ENCODE measurements around the gene KCNK2. TPM values are rescaled to one million over a fixed set of nuclear protein-coding genes. Genes with fewer than 3 reads are reported as not detected.

Gene KCNK2
- total RNA-seq, 2 experiments from 2014 or later: not detected

GRCh38 chr1:215079456-215079855 is 3.1 kb upstream of the KCNK2 start:
- H3K4me3 Mint-ChIP-seq: no peak overlapping the region
- H3K27ac Mint-ChIP-seq: no peak overlapping the region
- no peaks in the 10 kb centered on the region for H3K36me3 Mint-ChIP-seq
- no peak for DNase-seq
- peaks cover 9% of the 10 kb centered on the region for H3K4me1 Mint-ChIP-seq
- peaks cover 51% of the 10 kb centered on the region for H3K27me3 Mint-ChIP-seq
- H3K9me3 Mint-ChIP-seq: no peaks in the 10 kb centered on the region

GRCh38 chr1:215081661-215082531 is 641 bp upstream of the KCNK2 start:
- Mint-ChIP-seq H3K27me3 (peaks cover 65% of the 10 kb centered on the region), H3K4me1 (peaks cover 9% of the 10 kb centered on the region), H3K27ac (no peak overlapping the region), H3K4me3 (peak overlapping the region; percentile 61), H3K9me3 (no peaks in the 10 kb centered on the region), H3K36me3 (no peaks in the 10 kb centered on the region)
- no peak for DNase-seq

DNA sequence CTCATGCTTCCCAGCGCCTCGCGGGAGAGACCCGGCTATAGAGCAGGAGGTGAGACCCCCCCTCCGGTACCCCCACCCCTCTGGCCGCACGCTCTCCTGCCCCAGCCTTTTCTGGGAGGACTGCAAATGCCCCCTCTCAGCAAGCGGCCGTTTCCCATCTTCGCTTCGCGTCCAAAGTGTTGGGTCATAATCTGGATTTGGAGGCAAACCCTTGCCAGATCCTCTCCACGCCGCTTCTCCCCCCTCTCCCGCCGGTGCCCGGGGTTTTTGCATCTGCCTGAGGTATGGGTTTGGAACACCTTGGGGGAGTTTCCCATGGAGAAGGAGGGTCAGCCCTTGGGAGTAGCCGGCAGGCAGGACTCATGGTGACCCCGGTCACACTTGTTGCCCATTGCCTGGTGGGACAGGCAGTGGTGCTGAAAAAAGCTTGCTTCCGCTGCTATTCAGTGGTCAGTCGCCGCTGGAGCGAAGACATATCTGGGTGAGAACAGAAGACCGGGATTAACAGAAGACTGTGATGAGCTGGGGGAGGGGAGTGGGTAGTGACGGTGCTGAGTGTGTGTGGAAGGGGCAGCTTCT is 935 bp downstream of the KCNK2 start:
- Mint-ChIP-seq H3K27me3 (peaks cover 71% of the 10 kb centered on the region), H3K36me3 (no peaks in the 10 kb centered on the region), H3K4me3 (peak overlapping the region; percentile 42), H3K27ac (no peak overlapping the region), H3K9me3 (no peaks in the 10 kb centered on the region), H3K4me1 (peaks cover 9% of the 10 kb centered on the region)
- no peak for DNase-seq

- H3K36me3 Mint-ChIP-seq: no peaks in the 10 kb centered on the region
- no peaks in the 10 kb centered on the region for H3K9me3 Mint-ChIP-seq
- peaks cover 9% of the 10 kb centered on the region for H3K4me1 Mint-ChIP-seq
- peaks cover 72% of the 10 kb centered on the region for H3K27me3 Mint-ChIP-seq
- no peak for DNase-seq
- H3K27ac Mint-ChIP-seq: no peak overlapping the region
- H3K4me3 Mint-ChIP-seq: no peak overlapping the region
Observed at GRCh38 chr1:215084621-215085020, 2.1 kb downstream of the KCNK2 start.

DNA sequence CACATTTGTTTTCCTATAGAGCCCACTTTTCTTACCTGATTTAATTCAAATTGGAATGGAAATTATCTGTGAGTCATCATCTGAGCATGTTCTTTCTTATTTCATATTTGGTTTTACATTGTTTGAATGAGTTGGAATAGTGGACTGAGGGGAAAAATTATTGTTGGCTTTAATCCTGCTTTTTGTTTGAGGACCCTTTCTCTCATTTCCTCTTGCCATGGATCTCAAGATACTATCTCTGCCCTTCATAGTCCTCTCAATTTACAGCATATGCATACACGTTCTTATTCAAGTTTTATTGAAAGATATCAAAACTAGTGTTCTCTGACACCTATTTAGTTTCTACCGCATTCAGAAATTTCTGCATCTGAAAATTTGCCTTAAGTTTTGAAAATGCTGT is 5.1 kb downstream of the KCNK2 start:
- peaks cover 3% of the 10 kb centered on the region for H3K4me1 Mint-ChIP-seq
- no peak for DNase-seq
- H3K4me3 Mint-ChIP-seq: no peak overlapping the region
- no peaks in the 10 kb centered on the region for H3K9me3 Mint-ChIP-seq
- peaks cover 54% of the 10 kb centered on the region for H3K27me3 Mint-ChIP-seq
- no peaks in the 10 kb centered on the region for H3K36me3 Mint-ChIP-seq
- H3K27ac Mint-ChIP-seq: no peak overlapping the region

DNA sequence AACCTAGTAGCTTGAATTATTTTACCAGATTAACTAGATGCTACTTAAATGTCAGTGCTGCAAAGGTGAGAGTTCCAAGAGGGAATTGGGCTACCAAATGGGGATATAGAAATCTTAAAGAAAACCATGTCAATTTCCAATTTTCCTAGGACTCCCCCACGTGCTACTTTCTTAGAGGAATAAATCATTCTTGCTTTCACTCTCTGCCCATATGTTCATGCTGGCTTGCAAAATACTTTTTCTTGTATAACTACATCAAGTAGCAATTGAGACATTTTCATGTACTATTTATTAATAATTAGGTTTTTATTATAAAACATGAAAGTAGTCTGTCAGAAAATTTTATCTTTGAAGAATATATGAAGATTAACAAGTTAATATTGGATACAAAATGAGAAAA is 11.8 kb downstream of the KCNK2 start:
- no peaks in the 10 kb centered on the region for H3K4me1 Mint-ChIP-seq
- no peak for DNase-seq
- peaks cover 12% of the 10 kb centered on the region for H3K27me3 Mint-ChIP-seq
- H3K4me3 Mint-ChIP-seq: no peak overlapping the region
- H3K36me3 Mint-ChIP-seq: no peaks in the 10 kb centered on the region
- H3K9me3 Mint-ChIP-seq: no peaks in the 10 kb centered on the region
- H3K27ac Mint-ChIP-seq: no peak overlapping the region

GRCh38 chr1:215095524-215095923 is 13.0 kb downstream of the KCNK2 start:
- Mint-ChIP-seq H3K4me1 (no peaks in the 10 kb centered on the region), H3K4me3 (no peak overlapping the region), H3K9me3 (no peaks in the 10 kb centered on the region), H3K36me3 (no peaks in the 10 kb centered on the region), H3K27ac (no peak overlapping the region), H3K27me3 (peaks cover 12% of the 10 kb centered on the region)
- DNase-seq: no peak

GRCh38 chr1:215101511-215101910 is 19.0 kb downstream of the KCNK2 start:
- Mint-ChIP-seq H3K4me1 (no peaks in the 10 kb centered on the region), H3K27me3 (peaks cover 6% of the 10 kb centered on the region), H3K27ac (no peak overlapping the region), H3K36me3 (no peaks in the 10 kb centered on the region), H3K4me3 (no peak overlapping the region), H3K9me3 (peaks cover 1% of the 10 kb centered on the region)
- no peak for DNase-seq

DNA sequence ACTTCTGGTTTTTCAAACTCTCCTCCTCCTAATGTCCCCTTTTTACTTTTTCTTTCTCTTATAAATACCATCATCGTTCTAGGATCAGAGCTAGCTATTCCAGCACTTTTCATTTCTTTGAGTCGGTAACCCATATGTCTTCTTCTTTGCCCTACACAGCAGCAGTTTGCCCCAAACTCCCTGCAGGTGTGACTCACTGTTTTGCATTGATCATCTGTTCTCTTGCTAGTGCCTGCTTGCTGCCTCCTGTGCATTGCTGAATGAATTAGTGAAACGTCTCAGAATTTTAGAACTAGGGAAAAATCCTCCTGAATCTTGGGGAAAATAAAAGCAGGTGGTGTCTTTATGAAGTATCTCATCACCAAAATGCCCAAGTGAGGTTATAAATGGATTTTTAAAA is 21.7 kb downstream of the KCNK2 start:
- no peak for DNase-seq
- H3K9me3 Mint-ChIP-seq: peaks cover 1% of the 10 kb centered on the region
- H3K36me3 Mint-ChIP-seq: no peaks in the 10 kb centered on the region
- H3K4me1 Mint-ChIP-seq: no peaks in the 10 kb centered on the region
- H3K27ac Mint-ChIP-seq: no peak overlapping the region
- peaks cover 7% of the 10 kb centered on the region for H3K27me3 Mint-ChIP-seq
- no peak overlapping the region for H3K4me3 Mint-ChIP-seq

GRCh38 chr1:215106067-215106466 is 23.5 kb downstream of the KCNK2 start:
- Mint-ChIP-seq H3K27ac (no peak overlapping the region), H3K9me3 (peaks cover 1% of the 10 kb centered on the region), H3K4me1 (no peaks in the 10 kb centered on the region), H3K4me3 (no peak overlapping the region), H3K27me3 (peaks cover 12% of the 10 kb centered on the region), H3K36me3 (no peaks in the 10 kb centered on the region)
- no peak for DNase-seq

DNA sequence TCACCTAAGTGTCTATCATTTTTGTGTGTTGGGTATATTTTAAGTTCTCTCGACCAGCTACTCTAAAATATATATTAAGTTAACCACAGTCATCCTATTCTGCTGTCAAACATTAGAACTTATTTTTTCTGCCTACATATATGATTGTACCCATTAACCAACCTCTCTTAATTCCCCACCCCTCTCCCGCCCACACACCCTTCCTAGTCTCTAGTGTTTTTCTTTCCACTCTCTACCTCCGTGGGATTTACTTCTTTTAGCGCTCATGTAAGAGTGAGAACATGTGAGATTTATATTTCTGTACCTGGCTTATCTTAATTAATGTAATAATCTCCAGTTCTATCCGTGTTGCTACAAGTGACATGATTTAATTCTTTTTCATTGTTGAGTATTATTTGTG is 26.6 kb downstream of the KCNK2 start:
- no peaks in the 10 kb centered on the region for H3K36me3 Mint-ChIP-seq
- H3K27me3 Mint-ChIP-seq: peaks cover 13% of the 10 kb centered on the region
- no peak overlapping the region for H3K4me3 Mint-ChIP-seq
- H3K4me1 Mint-ChIP-seq: no peaks in the 10 kb centered on the region
- DNase-seq: no peak
- peaks cover 1% of the 10 kb centered on the region for H3K9me3 Mint-ChIP-seq
- no peak overlapping the region for H3K27ac Mint-ChIP-seq

GRCh38 chr1:215111916-215112315 is 29.4 kb downstream of the KCNK2 start:
- Mint-ChIP-seq H3K4me3 (no peak overlapping the region), H3K9me3 (no peaks in the 10 kb centered on the region), H3K4me1 (no peaks in the 10 kb centered on the region), H3K36me3 (no peaks in the 10 kb centered on the region), H3K27ac (no peak overlapping the region), H3K27me3 (peaks cover 14% of the 10 kb centered on the region)
- DNase-seq: no peak

DNA sequence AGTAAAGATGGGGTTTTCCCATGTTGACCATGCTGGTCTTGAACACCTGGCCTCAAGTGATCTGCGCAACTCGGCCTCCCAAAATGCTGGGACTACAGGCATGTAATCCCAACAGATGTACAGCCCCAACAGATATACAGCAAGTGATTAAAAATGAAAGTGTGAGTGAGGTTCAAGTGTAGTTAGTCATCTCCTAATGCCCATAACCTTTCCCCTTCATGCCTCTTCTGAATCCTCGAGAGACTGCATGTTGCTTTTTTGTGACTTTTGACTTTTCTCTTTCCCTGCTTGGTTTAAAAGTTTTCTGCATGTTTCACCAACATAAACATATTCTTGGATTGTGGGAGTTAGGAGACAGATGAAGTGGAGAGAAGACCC is 31.2 kb downstream of the KCNK2 start:
- no peaks in the 10 kb centered on the region for H3K9me3 Mint-ChIP-seq
- no peak for DNase-seq
- no peak overlapping the region for H3K27ac Mint-ChIP-seq
- no peaks in the 10 kb centered on the region for H3K4me1 Mint-ChIP-seq
- peaks cover 14% of the 10 kb centered on the region for H3K27me3 Mint-ChIP-seq
- H3K36me3 Mint-ChIP-seq: no peaks in the 10 kb centered on the region
- H3K4me3 Mint-ChIP-seq: no peak overlapping the region

DNA sequence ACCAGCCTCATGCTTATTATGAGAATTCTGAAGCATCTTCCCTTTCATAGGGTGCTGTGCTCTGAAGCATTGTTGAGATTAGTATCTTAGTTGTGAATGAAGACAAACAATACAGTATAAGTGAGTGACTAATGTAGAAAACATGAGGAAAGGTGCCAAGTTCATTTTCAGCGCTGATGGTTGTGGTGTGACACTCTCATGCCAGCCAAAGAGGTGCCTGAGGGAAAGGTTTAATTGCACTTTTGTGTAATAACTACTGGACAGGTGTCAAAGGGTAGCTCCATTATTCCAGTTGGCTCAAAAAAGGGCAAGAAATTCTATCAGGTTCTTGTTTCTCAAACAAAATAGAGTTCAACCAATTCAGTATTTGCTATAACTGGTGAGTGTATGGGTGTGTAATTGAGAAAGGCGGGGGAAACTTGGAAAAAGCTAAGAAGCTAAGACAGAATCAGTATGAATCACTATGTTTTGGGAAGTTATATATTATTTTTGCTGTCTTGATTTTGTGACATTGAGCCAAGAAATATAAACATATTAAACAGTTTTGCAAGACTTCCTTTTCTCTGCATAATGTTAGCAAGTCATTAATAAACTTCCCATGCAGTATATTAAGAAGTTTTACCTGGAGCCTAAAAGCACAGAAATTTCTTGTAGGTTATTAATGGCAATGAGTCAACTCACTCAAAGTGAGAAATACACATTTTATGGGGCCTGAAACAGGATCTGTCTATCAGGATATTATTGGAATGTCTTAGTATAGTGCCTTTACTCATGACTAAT is 31.8 kb downstream of the KCNK2 start:
- DNase-seq: no peak
- no peak overlapping the region for H3K27ac Mint-ChIP-seq
- no peaks in the 10 kb centered on the region for H3K4me1 Mint-ChIP-seq
- peaks cover 13% of the 10 kb centered on the region for H3K27me3 Mint-ChIP-seq
- H3K36me3 Mint-ChIP-seq: no peaks in the 10 kb centered on the region
- no peaks in the 10 kb centered on the region for H3K9me3 Mint-ChIP-seq
- H3K4me3 Mint-ChIP-seq: no peak overlapping the region

- Mint-ChIP-seq H3K4me1 (no peaks in the 10 kb centered on the region), H3K27ac (no peak overlapping the region), H3K27me3 (peaks cover 9% of the 10 kb centered on the region), H3K4me3 (no peak overlapping the region), H3K36me3 (no peaks in the 10 kb centered on the region), H3K9me3 (no peaks in the 10 kb centered on the region)
- no peak for DNase-seq
Observed at GRCh38 chr1:215115760-215116159, 33.2 kb downstream of the KCNK2 start.
